GM06990 (cell line): Measurements from ENCODE around the gene SUPT3H.
"Not testable (repeated sequence)": the region's sequence is repeated elsewhere in the genome, so short reads cannot be mapped to it uniquely, and the experiment has no call there.

Source experiments
- DNase-seq: peaks from one replicate; pipeline ENCODE4 v3.0.0-alpha.2; 2011; ENCODE audit not compliant: insufficient read length; ENCODE audit errors: extremely low read depth
- H3K27me3 ChIP-seq: replicated peaks from 2 replicates; pipeline ENCODE4 v1.6.0; 2011; ENCODE audit warnings: low read length; ENCODE audit not compliant: control insufficient read depth, insufficient read depth
- H3K36me3 ChIP-seq: 2 replicates; pipeline ENCODE4 v1.5.1; 2011; ENCODE audit warnings: low read length; ENCODE audit not compliant: control insufficient read depth, insufficient read depth
- H3K4me3 ChIP-seq: replicated peaks from 2 replicates; pipeline ENCODE4 v1.5.1; 2011; ENCODE audit warnings: low read depth, mild to moderate bottlenecking, control low read depth, low read length
- CTCF ChIP-seq: IDR thresholded peaks from 2 replicates; pipeline ENCODE4 v1.5.1; 2011; ENCODE audit warnings: low read length, control low read depth, mild to moderate bottlenecking, inconsistent platforms; ENCODE audit not compliant: insufficient read depth, poor library complexity, severe bottlenecking

Gene SUPT3H

GRCh38 chr6:44867571-44868334, 510.0 kb downstream of the SUPT3H start:
- no peak overlapping the region for H3K4me3 ChIP-seq
- H3K27me3 ChIP-seq = no peaks in the 10 kb centered on the region
- DNase-seq = peak; percentile 40
- TF ChIP-seq CTCF = no peak
- H3K36me3 ChIP-seq = no peaks in the 10 kb centered on the region

GRCh38 chr6:44865184-44865583, 512.5 kb downstream of the SUPT3H start:
- H3K36me3 ChIP-seq, DNase-seq, H3K27me3 ChIP-seq, H3K4me3 ChIP-seq: not testable (repeated sequence)

- Histone ChIP-seq H3K27me3 (no peaks in the 10 kb centered on the region), H3K4me3 (no peak overlapping the region), H3K36me3 (no peaks in the 10 kb centered on the region)
- no peak for TF ChIP-seq CTCF
- DNase-seq = no peak
Measured at GRCh38 chr6:44859901-44860410, 517.8 kb downstream of the SUPT3H start.

GRCh38 chr6:44858998-44859397, 518.7 kb downstream of the SUPT3H start:
- DNase-seq = no peak
- no peaks in the 10 kb centered on the region for H3K27me3 ChIP-seq
- TF ChIP-seq CTCF = peak; percentile 1
- no peaks in the 10 kb centered on the region for H3K36me3 ChIP-seq
- H3K4me3 ChIP-seq = no peak overlapping the region

- TF ChIP-seq CTCF = no peak
- no peak for DNase-seq
- H3K4me3 ChIP-seq = no peak overlapping the region
- no peaks in the 10 kb centered on the region for H3K36me3 ChIP-seq
- no peaks in the 10 kb centered on the region for H3K27me3 ChIP-seq
Measured at GRCh38 chr6:44856479-44856878, 521.3 kb downstream of the SUPT3H start.

- no peak for DNase-seq
- no peak for TF ChIP-seq CTCF
- no peak overlapping the region for H3K4me3 ChIP-seq
Measured at GRCh38 chr6:44855562-44856411, 521.9 kb downstream of the SUPT3H start.

More at GRCh38 chr6:44855562-44856411, 521.9 kb downstream of the SUPT3H start:
- H3K27me3 ChIP-seq = no peaks in the 10 kb centered on the region
- no peaks in the 10 kb centered on the region for H3K36me3 ChIP-seq
